GM19023 (cell line): ENCODE measurements around the gene UGT1A8.
"Not testable (repeated sequence)": the region's sequence is repeated elsewhere in the genome, so short reads cannot be mapped to it uniquely, and the experiment has no call there.

Experiments used
- ATAC-seq: cut with Tn5 transposase; IDR thresholded peaks from one replicate; pipeline ENCODE4 v1.9.1; 2021; ENCODE audit warnings: mild to moderate bottlenecking, moderate library complexity; ENCODE audit not compliant: unreplicated experiment

The UGT1A8 gene

DNA sequence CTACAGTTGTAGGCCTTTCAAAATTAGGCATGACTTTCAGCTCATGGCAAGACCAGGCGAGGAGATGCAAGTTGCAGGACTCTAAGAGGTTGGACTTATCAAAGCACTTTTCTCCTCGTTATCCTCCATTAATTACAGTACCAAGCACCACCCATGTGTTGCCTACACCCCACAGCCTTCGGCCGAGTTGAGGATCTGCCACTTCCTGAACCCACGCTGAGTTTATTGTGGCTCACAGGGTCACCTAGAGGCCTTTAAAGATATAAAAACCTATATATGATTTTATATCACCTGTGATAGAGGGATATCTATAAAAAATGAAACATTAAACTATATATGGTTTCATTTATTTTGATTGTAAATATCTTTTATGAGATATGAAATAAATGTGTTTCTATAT lies 21.4 kb downstream of the UGT1A8 start:
- ATAC-seq = no peak

GRCh38 chr2:233639860-233640259 lies 22.4 kb downstream of the UGT1A8 start:
- no peak for ATAC-seq

GRCh38 chr2:233643128-233643527 lies 25.7 kb downstream of the UGT1A8 start:
- ATAC-seq = no peak

DNA sequence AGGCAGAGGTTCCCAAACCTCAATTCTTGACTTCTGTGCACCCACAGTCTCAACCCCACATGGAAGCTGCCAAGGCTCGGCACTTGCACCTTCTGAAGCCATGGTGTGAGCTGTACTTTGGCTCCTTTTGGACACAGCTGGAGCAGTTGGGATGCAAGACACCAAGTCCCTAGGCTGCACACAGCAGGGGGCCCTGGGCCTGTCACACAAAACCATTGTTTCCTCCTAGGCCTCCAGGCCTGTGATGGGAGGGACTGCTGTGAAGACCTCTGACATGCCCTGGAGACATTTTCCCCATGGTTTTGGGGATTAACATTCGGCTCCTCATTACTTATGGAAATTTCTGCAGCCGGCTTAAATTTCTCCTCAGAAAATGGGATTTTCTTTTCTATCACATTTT lies 28.6 kb downstream of the UGT1A8 start:
- ATAC-seq = not testable (repeated sequence)

DNA sequence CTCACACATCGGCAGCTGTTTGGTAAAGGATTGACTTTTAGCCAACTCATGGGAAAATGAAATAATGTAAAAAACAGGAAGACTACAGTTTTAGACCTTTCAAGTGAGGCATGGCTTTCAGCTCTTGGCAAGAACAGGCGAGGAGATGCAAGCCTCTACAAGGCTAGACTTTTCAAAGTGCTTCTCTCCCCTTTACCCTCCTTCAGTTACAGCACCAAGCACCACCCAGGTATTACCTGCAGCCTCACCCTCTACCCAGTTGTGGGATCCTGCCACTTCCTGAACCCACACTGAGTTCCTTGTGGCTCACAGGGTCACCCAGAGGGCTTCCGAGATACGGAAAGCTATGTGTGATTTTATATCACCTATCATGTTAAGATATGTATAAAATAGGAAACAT lies 33.5 kb downstream of the UGT1A8 start:
- no peak for ATAC-seq

- no peak for ATAC-seq
Observed at GRCh38 chr2:233651430-233651829, 34.0 kb downstream of the UGT1A8 start.

GRCh38 chr2:233654501-233654900 lies 37.1 kb downstream of the UGT1A8 start:
- no peak for ATAC-seq

- no peak for ATAC-seq
Observed at GRCh38 chr2:233655043-233655442, 37.6 kb downstream of the UGT1A8 start.

- ATAC-seq = not testable (repeated sequence)
Observed at GRCh38 chr2:233655943-233656342, 38.5 kb downstream of the UGT1A8 start.

DNA sequence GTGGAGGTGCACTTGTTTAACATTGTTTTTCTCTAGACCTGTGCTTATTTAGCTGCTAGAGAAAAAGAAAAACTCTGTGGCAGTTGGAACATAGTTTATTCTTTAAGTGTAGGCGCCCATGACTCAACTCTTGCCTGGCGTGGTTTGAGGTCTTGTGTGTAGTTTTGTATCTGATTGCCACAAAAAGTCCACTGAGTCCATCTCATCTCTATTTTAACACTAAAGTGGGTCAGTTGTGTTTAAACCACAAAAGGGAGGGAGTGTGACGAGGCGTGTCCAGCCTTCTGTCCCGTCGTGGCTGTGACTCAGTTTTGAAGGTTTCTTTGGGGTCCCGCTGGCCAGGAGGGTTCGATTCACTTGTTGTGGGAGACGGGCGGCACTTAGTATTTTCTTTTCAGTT lies 39.0 kb downstream of the UGT1A8 start:
- no peak for ATAC-seq

GRCh38 chr2:233658610-233659009 lies 41.2 kb downstream of the UGT1A8 start:
- no peak for ATAC-seq

DNA sequence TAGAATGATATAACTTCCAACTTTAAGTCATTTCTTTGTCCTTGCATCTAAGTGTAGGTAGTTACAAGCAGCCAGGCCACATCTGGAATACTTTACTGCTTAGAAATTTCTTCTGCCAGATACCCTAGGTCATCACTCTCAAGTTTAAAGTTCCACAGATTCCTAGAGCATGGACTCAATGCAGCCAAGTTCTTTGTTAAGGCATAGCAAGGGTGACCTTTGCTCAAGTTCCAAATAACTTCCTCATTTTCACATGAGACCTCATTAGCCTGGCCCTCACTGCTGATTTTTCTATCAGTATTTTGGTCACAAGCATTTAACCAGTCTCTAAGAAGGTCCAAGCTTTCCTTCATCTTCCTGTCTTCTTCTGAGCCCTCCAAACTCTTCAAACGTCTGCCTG lies 46.5 kb downstream of the UGT1A8 start:
- no peak for ATAC-seq

DNA sequence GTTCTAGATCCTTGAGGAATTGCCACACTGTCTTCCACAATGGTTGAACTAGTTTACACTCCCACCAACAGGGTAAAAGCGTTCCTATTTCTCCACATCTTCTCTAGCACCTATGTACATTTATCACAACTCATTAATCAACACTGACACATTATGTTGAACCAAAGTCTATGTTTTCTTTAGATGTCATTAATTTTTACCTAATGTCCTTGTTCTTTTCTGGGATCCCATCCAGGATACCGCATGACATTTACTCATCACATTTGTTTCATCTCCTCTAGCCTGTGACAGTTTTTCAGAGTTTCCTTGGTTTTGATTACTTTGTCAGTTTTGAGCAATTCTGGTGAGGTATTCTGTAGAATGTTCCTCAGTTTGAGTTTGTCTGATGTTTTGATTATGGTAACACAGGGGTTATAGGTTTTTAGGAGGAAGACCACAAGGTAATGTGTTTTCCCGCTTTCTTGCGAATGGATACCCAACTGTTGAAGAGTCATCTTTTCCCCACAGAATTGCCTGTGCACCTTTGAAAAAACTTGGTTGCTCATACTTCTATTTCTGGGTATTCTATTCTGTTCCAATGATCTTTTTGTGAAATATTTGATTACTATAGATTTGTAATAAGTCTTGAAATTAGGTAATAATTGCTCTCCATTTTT lies 51.3 kb downstream of the UGT1A8 start:
- ATAC-seq = no peak

DNA sequence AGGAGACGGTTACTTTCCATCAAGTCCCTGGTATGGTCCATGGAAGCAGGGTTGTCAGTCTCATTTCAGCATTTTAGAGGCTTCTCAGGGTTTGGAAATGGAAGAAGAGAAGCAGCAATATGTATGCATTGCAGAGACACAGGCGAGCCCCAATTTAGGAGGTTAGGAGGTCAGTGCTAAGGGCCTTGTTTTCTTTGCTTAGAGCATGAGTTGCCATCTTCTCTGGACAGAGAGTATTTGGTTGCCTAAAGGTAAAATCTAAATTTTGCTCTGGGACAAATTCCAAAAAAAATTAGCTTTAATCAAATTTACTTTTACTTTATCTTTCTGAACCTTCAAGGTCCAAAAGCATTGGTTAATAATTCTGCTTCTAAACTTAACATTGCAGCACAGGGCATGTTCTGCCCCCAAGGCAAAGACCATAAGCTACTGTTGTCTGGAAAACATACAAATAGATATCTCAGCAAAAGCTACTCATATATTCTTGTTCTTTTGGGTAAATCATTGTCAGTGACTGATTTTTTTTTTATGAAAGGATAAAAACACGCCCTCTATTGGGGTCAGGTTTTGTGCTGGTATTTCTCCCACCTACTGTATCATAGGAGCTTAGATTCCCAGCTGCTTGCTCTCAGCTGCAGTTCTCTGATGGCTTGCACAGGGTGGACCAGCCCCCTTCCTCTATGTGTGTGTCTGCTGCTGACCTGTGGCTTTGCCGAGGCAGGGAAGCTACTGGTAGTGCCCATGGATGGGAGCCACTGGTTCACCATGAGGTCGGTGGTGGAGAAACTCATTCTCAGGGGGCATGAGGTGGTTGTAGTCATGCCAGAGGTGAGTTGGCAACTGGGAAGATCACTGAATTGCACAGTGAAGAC lies 54.1 kb downstream of the UGT1A8 start, which contains the start of gene UGT1A9:
TSS of gene UGT1A9 (plus strand) at position 609 of the 872 bp plus-strand sequence. CDS start at position 646, 37 bp downstream.
- no peak for ATAC-seq

- ATAC-seq = no peak
Observed at GRCh38 chr2:233672886-233673285, 55.5 kb downstream of the UGT1A8 start.

DNA sequence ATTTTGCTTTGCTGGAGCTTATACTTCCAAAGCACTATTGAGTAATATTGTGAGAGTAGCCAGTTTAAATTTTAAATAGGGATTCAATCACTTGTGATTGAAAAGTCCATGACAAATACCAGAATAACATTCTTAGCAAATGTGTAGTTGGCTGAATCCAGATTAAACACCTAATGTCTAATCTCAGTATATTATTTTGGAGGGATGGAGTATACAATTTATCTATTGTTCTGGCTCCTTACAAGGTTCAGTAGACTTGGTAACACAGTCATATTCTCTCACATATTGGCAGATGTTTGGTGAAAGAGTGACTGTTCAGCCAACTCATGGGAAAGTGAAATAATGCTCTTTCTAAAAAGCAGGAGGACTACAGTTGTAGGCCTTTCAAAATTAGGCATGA lies 56.5 kb downstream of the UGT1A8 start:
- no peak for ATAC-seq

GRCh38 chr2:233674314-233674713 lies 56.9 kb downstream of the UGT1A8 start:
- ATAC-seq = no peak

- no peak for ATAC-seq
Observed at GRCh38 chr2:233674995-233675394, 57.6 kb downstream of the UGT1A8 start.

DNA sequence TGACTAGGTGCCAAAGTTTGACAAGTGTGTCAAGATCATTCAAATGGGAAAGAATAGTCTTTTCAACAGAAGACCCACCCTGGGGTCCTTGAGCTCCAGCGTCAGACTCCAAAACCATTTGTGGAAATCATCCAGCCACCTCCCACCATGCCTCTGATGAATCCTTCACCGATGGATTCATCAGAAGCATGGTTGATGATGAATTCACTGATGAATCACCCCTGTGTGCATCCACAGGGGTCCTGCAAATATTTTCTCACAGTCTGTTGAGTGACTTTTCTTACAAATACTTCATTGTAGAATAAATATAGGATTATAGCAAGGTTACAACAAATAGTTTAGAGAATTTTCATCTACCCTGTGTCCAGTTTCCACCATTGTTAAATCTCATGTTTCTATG lies 58.6 kb downstream of the UGT1A8 start:
- no peak for ATAC-seq

DNA sequence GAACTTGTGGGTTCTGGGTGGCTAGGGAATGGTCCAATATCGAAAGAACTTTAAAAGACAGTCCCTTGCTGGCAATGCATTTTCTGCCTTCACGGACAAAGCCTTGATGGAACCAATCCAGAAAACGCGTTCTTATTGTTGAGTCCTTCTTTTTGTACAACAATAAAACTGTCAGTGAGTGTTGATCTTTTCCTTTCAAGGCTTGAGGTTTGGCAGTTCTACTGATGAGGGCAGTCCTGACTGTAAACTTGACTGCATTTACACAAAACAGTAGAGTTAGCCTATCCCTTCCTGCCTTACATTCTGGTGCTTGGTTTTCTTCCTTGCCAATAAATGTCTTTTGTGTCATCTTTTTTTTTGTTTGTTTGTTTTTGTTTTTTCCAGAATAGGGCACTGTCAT lies 61.8 kb downstream of the UGT1A8 start:
- ATAC-seq = no peak

GRCh38 chr2:233680361-233681045 lies 63.1 kb downstream of the UGT1A8 start:
- no peak for ATAC-seq
